GM19240 (cell line): ENCODE results near the gene KLF7.

Experiments used
- DNase-seq: peaks from one replicate; pipeline ENCODE4 v3.0.0; 2011; ENCODE audit warnings: low spot score; ENCODE audit not compliant: insufficient read length

Gene KLF7

GRCh38 chr2:207128867-207129266 is 36.9 kb downstream of the KLF7 start:
- DNase-seq: no peak

GRCh38 chr2:207126724-207127308 is 38.9 kb downstream of the KLF7 start:
- DNase-seq: no peak

- no peak for DNase-seq
These were observed 41.9 kb downstream of the KLF7 start for GRCh38 chr2:207123776-207124391.

- DNase-seq: no peak
These were observed 42.4 kb downstream of the KLF7 start for GRCh38 chr2:207123335-207123744.

GRCh38 chr2:207122651-207123334 is 43.0 kb downstream of the KLF7 start:
- DNase-seq: no peak

GRCh38 chr2:207121784-207122183 is 44.0 kb downstream of the KLF7 start:
- no peak for DNase-seq

GRCh38 chr2:207119048-207119447 is 46.7 kb downstream of the KLF7 start:
- no peak for DNase-seq

- DNase-seq: no peak
These were observed 48.1 kb downstream of the KLF7 start for GRCh38 chr2:207117668-207118067.

DNA sequence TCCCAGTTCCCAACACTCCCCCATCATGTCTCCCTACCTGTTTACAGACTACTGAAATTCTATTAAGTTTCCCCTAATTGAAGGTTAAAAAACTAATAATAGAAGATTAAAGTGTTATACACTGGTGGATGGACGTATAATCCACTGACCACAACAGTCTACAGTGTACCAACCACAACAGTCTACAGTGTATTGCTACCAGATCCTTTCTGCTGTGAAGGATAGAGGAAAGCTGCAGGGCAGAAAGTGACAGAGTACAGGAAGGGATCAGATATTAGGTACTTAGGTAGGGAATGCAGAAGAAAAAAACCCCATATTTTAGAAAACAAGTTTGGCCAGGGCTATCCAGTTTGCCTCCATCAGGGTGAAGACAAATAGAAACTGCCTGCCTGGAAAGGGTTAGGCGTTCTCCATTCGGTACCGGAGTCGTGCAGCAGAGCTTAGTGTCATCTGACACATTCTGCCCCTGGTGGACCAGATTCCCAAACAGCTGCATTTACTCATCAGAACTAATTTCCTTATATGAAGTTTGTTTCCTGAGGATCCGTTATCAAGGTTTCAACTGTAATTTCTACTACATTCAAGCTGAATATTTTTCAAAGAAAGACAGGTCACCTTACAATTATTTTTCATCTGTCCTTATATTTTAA is 49.9 kb downstream of the KLF7 start:
- no peak for DNase-seq

- no peak for DNase-seq
These were observed 52.3 kb downstream of the KLF7 start for GRCh38 chr2:207113414-207113813.

- no peak for DNase-seq
These were observed 53.0 kb downstream of the KLF7 start for GRCh38 chr2:207112785-207113184.

- DNase-seq: no peak
These were observed 53.4 kb downstream of the KLF7 start for GRCh38 chr2:207112383-207112782.

GRCh38 chr2:207111757-207112156 is 54.0 kb downstream of the KLF7 start:
- no peak for DNase-seq

GRCh38 chr2:207110715-207111114 is 55.0 kb downstream of the KLF7 start:
- DNase-seq: no peak

- no peak for DNase-seq
These were observed 55.4 kb downstream of the KLF7 start for GRCh38 chr2:207110310-207110709.

GRCh38 chr2:207109768-207110167 is 56.0 kb downstream of the KLF7 start:
- no peak for DNase-seq

- no peak for DNase-seq
These were observed 57.3 kb downstream of the KLF7 start for GRCh38 chr2:207108440-207108839.

DNA sequence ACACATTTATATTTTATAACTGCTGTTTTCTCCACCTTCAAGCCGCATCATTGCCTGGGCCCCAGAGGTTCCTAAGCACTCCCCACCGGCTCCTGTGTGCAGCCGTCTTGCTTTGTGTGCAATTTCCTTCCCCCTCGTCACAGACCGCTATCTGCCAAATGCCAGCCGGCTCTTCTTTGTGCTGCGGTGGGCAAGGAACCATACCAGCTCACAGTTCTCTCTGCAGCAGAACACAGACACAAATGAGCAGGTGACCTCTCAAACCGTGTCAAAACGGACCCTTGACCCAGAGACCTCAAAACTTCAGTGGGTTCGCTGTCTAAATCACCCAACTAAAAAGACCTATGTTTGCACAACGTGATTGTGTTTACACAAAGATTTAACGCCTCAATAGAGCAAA is 58.2 kb downstream of the KLF7 start:
- no peak for DNase-seq

- DNase-seq: no peak
These were observed 58.6 kb downstream of the KLF7 start for GRCh38 chr2:207107131-207107530.

- no peak for DNase-seq
These were observed 62.6 kb downstream of the KLF7 start for GRCh38 chr2:207103132-207103531.

DNA sequence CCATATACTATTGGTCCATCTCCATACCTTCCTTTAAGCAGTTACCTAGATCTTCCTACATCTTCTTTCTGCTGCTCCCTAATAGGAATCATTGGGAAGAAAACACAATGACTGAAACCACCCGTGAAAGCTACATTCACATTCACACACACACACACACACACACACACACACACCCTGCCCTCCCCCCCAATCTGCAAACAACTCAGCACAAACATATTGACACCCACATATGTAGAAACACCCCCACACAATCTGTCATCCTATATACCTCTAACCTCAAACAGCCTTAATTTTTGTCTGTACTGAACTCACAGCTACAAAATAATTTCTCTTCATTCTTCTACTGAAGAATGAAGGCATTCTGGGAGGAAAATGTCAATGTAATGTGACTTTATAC is 63.8 kb downstream of the KLF7 start:
- DNase-seq: no peak

GRCh38 chr2:207097278-207097677 is 68.5 kb downstream of the KLF7 start:
- DNase-seq: no peak
